A549 (cell line): ENCODE measurements around the gene TM7SF2. TPM values are rescaled to one million over a fixed set of nuclear protein-coding genes. Genes with fewer than 3 reads are reported as not detected.

Experiments used
- ATAC-seq, 2 experiments: fragments of 200-7000 bp in 1 of 2; fragments of >200 bp in 1 of 2; cut with Nextera tagmentation in 1 of 2; cut with Tn5 transposase in 1 of 2; 3 replicates each; pipeline versions ENCODE4 v1.8.0 to v1.9.1; 2018 to 2020; ENCODE audit warnings: mild to moderate bottlenecking in 1 of 2, moderate library complexity in 1 of 2
- CTCF ChIA-PET: fragments of 300-600 bp; sonication (Branson Sonifier 250); formaldehyde crosslinking; extraction: SDS; loops from one replicate; lab custom pipeline; 2021; ENCODE audit warnings: antibody characterized with exemption, inconsistent platforms; lab: Yijun Ruan, JAX
- POLR2A ChIA-PET: fragments of 350-600 bp; formaldehyde crosslinking; extraction: SDS; loops from one replicate; lab custom pipeline; 2021; ENCODE audit warnings: antibody characterized with exemption, inconsistent platforms; lab: Yijun Ruan, JAX
- DNase-seq, 2 experiments: peaks; one replicate each; pipeline versions ENCODE4 v3.0.0 to v3.0.0-alpha.2; 2011 to 2016; ENCODE audit warnings: low read depth in 1 of 2, low spot score in 1 of 2
- FAIRE-seq: peaks from 2 replicates; lab custom pipeline; 2011; peaks lifted over from hg19 to GRCh38; lab: Jason Lieb, UNC
- H3K27ac ChIP-seq, 2 experiments: fragments of >200 bp; sonication (Bioruptor Twin); formaldehyde crosslinking; 3 replicates each; pipeline ENCODE4 v1.5.1; 2016 to 2017
- H3K4me1 ChIP-seq: fragments of >200 bp; sonication (Bioruptor Twin); formaldehyde crosslinking; 3 replicates; pipeline ENCODE4 v1.6.1; 2016
- H3K4me2 ChIP-seq: fragments of >200 bp; sonication (Bioruptor Twin); formaldehyde crosslinking; 3 replicates; pipeline ENCODE4 v1.6.1; 2016
- H3K4me3 ChIP-seq: fragments of >200 bp; sonication (Bioruptor Twin); formaldehyde crosslinking; 3 replicates; pipeline ENCODE4 v1.5.1; 2016
- H3K9me3 ChIP-seq: fragments of >200 bp; sonication (Bioruptor Twin); formaldehyde crosslinking; 3 replicates; pipeline ENCODE4 v1.6.1; 2016
- BHLHE40 ChIP-seq: IDR thresholded peaks from 2 replicates; pipeline ENCODE4 v1.6.1; 2012; ENCODE audit warnings: low read depth, low read length, inconsistent platforms
- CBX8 ChIP-seq: fragments of 200-600 bp; sonication (generic); IDR thresholded peaks from 2 replicates; pipeline ENCODE4 v1.6.1; 2016
- CEBPB ChIP-seq, 2 experiments: fragments of >200 bp in 1 of 2; sonication (Bioruptor Twin) in 1 of 2; formaldehyde crosslinking in 1 of 2; IDR thresholded peaks; 2 replicates each; pipeline ENCODE4 v1.6.1; 2012 to 2016
- E2F6 ChIP-seq: IDR thresholded peaks from 2 replicates; pipeline ENCODE4 v1.6.1; 2012; ENCODE audit warnings: low read depth, borderline replicate concordance
- EHF ChIP-seq: fragments of 250-450 bp; sonication (Bioruptor Pico); IDR thresholded peaks from 2 replicates; pipeline ENCODE4 v1.5.0; 2020; ENCODE audit warnings: mild to moderate bottlenecking
- ESRRA ChIP-seq: fragments of 150-350 bp; IDR thresholded peaks from 2 replicates; pipeline ENCODE4 v1.6.1; 2014; ENCODE audit warnings: mild to moderate bottlenecking, low read length, borderline replicate concordance
- FOXS1 ChIP-seq: fragments of 250-450 bp; sonication (Bioruptor Pico); IDR thresholded peaks from 2 replicates; pipeline ENCODE4 v1.5.0; 2020; ENCODE audit warnings: mild to moderate bottlenecking, moderate library complexity
- GATA3 ChIP-seq: IDR thresholded peaks from 2 replicates; pipeline ENCODE4 v1.6.1; 2012; ENCODE audit warnings: borderline replicate concordance
- HDAC2 ChIP-seq: fragments of 200-600 bp; sonication (generic); IDR thresholded peaks from 2 replicates; pipeline ENCODE4 v1.6.1; 2016
- HEYL ChIP-seq: fragments of 250-450 bp; sonication (Bioruptor Pico); IDR thresholded peaks from 2 replicates; pipeline ENCODE4 v1.8.0; 2021; ENCODE audit warnings: mild to moderate bottlenecking, moderate library complexity
- JUN ChIP-seq, 2 experiments: fragments of >200 bp; sonication (Bioruptor Twin); formaldehyde crosslinking; IDR thresholded peaks; 2 replicates in 1 of 2; 3 replicates in 1 of 2; pipeline ENCODE4 v1.6.1; 2016 to 2017
- KDM5A ChIP-seq: fragments of 200-600 bp; sonication (generic); IDR thresholded peaks from 2 replicates; pipeline ENCODE4 v1.6.1; 2016; ENCODE audit warnings: antibody characterized with exemption, mild to moderate bottlenecking
- MAZ ChIP-seq: fragments of 150-350 bp; IDR thresholded peaks from 2 replicates; pipeline ENCODE4 v1.6.1; 2014; ENCODE audit warnings: antibody characterized with exemption, low read depth, low read length, borderline replicate concordance
- MYC ChIP-seq: IDR thresholded peaks from 2 replicates; pipeline ENCODE4 v1.6.1; 2012; ENCODE audit warnings: mild to moderate bottlenecking, inconsistent platforms, low read length, improper control_type of control experiment, borderline replicate concordance
- NFE2L2 ChIP-seq: fragments of 150-350 bp; conservative IDR thresholded peaks from 2 replicates; pipeline ENCODE4 v1.6.1; 2014; ENCODE audit warnings: low read length
- NPAS2 ChIP-seq: fragments of 250-450 bp; sonication (Bioruptor Pico); IDR thresholded peaks from 2 replicates; pipeline ENCODE4 v1.8.0; 2022; ENCODE audit warnings: mild to moderate bottlenecking, moderate library complexity, borderline replicate concordance
- NR3C1 ChIP-seq: fragments of >200 bp; sonication (Bioruptor Twin); formaldehyde crosslinking; IDR thresholded peaks from 3 replicates; pipeline ENCODE4 v1.6.1; 2017
- PHF8 ChIP-seq: fragments of 200-600 bp; sonication (generic); IDR thresholded peaks from 2 replicates; pipeline ENCODE4 v1.6.1; 2016; ENCODE audit warnings: low read depth, mild to moderate bottlenecking, antibody characterized with exemption, moderate library complexity, borderline replicate concordance
- POLR2A ChIP-seq: IDR thresholded peaks from 2 replicates; pipeline ENCODE4 v1.6.1; 2012; ENCODE audit warnings: mild to moderate bottlenecking, low read length
- RARB ChIP-seq: fragments of 250-450 bp; sonication (Bioruptor Pico); IDR thresholded peaks from 2 replicates; pipeline ENCODE4 v1.8.0; 2021; ENCODE audit warnings: mild to moderate bottlenecking, moderate library complexity
- RCOR1 ChIP-seq: fragments of 150-350 bp; IDR thresholded peaks from 2 replicates; pipeline ENCODE4 v1.6.1; 2014; ENCODE audit warnings: antibody characterized with exemption, low read length, low read depth
- SMC3 ChIP-seq: fragments of >200 bp; sonication (Bioruptor Twin); formaldehyde crosslinking; IDR thresholded peaks from 3 replicates; pipeline ENCODE4 v1.6.1; 2018; ENCODE audit warnings: inconsistent platforms
- TFCP2L1 ChIP-seq: fragments of 250-450 bp; sonication (Bioruptor Pico); IDR thresholded peaks from 2 replicates; pipeline ENCODE4 v1.5.0; 2021; ENCODE audit warnings: mild to moderate bottlenecking
- WGBS: methylation state at CpG from one replicate; pipeline ENCODE4 v1.1.6; 2017; ENCODE audit errors: missing lambda C conversion rate; 5-methylcytosine and 5-hydroxymethylcytosine counted together
- polyA plus RNA-seq, 4 experiments: library from polyadenylated mRNA; depleted of rRNA in 3 of 4; stranded (reverse); fragments of >200 nt; fragmentation: RNase III in 1 of 4; extraction: RNeasy Plus Mini Kit Qiagen cat#74134 plus additional on column Dnase treatment in 1 of 4; gene quantifications; 2 replicates in 3 of 4; 3 replicates in 1 of 4; pipeline ENCODE4 v1.2.3, GENCODE V29; 2011 to 2017
- TF ChIP-seq, protein P1 (sequence below): IDR thresholded peaks from 2 replicates; pipeline ENCODE4 v1.6.1; 2012
- TF ChIP-seq, protein P2 (sequence below): fragments of 250-450 bp; sonication (Bioruptor Pico); IDR thresholded peaks from 2 replicates; pipeline ENCODE4 v1.5.0; 2020; ENCODE audit warnings: low read depth, mild to moderate bottlenecking, moderate library complexity
- TF ChIP-seq, protein P3 (sequence below): IDR thresholded peaks from 2 replicates; pipeline ENCODE4 v1.6.1; 2012
- TF ChIP-seq, protein P4 (sequence below): fragments of 250-450 bp; sonication (Bioruptor Pico); IDR thresholded peaks from 2 replicates; pipeline ENCODE4 v1.5.0; 2021; ENCODE audit warnings: mild to moderate bottlenecking, moderate library complexity, borderline replicate concordance
- TF ChIP-seq, protein P5 (sequence below): fragments of 450-650 bp; IDR thresholded peaks from 2 replicates; pipeline ENCODE4 v1.6.1; 2014; ENCODE audit warnings: antibody characterized with exemption

TM7SF2 gene
- polyA plus RNA-seq, 2 of the 4 experiments (the other 2 are of a cell fraction): 8.2 TPM

GRCh38 chr11:65083834-65084597 is 27.7 kb upstream of the TM7SF2 start, which contains the start of the genes CDCA5 and ZFPL1:
TSS of gene CDCA5 (minus strand) at chr11:65084040. CDS start at chr11:65083978, 62 bp downstream.
TSS of gene ZFPL1 (plus strand) at chr11:65084222. CDS start at chr11:65084699, 477 bp downstream.
- DNase-seq: peak; percentile 96
- WGBS: under 1% methylated on average over 28 of the region's 79 CpGs
- Histone ChIP-seq H3K4me3 (peak within 1 kb of the TSS; percentile 82), H3K9me3 (no peaks in the 10 kb centered on the region), H3K4me1 (peaks cover 26% of the 10 kb centered on the region), H3K4me2 (peak within 1 kb of the TSS; percentile 97), H3K27ac (peak within 1 kb of the TSS; percentile 85 to 90)
- FAIRE-seq: no peak
- peak; percentile 90 to 92 for ATAC-seq
- ChIA-PET POLR2A (no interaction called here), CTCF (interaction anchor here (0.9 to 2.8 kb wide), 4 partner anchors 27 to 87 kb away, joined by 4 to 12 read pairs (median 7); partner anchors contain the start of genes ARL2 and TM7SF2)
- TF ChIP-seq POLR2A (peak; percentile 56; the same call in 1 of the 2 replicates), E2F6 (peak; percentile 61; the same call in 1 of the 2 replicates), CEBPB (IDR thresholded peaks at IDR 0.05) (no peak), MYC (peak; percentile 62; the same call in 1 of the 2 replicates), EHF (CRISPR knock-in tag) (0 out of 2 replicates have a peak, but pooled peaks have one; percentile 35), NFE2L2 (no peak), JUN (IDR thresholded peaks at IDR 0.05) (peak; percentile 63 to 88; a peak in 3 of 5 replicates), RARB (CRISPR knock-in tag) (no peak), NR3C1 (no peak), NPAS2 (no peak), RCOR1 (no peak), HEYL (CRISPR knock-in tag) (no peak), ESRRA (no peak), GATA3 (0 out of 2 replicates have a peak, but pooled peaks have one; percentile 19), CBX8 (no peak), HDAC2 (peak; percentile 95), PHF8 (peak; percentile 86), BHLHE40 (no peak), FOXS1 (CRISPR knock-in tag) (no peak), TFCP2L1 (CRISPR knock-in tag) (no peak), SMC3 (no peak), KDM5A (peak; percentile 99), MAZ (no peak)
- TF ChIP-seq, protein P1, sequence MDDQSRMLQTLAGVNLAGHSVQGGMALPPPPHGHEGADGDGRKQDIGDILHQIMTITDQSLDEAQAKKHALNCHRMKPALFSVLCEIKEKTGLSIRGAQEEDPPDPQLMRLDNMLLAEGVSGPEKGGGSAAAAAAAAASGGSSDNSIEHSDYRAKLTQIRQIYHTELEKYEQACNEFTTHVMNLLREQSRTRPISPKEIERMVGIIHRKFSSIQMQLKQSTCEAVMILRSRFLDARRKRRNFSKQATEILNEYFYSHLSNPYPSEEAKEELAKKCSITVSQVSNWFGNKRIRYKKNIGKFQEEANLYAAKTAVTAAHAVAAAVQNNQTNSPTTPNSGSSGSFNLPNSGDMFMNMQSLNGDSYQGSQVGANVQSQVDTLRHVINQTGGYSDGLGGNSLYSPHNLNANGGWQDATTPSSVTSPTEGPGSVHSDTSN: 0 out of 2 replicates have a peak, but pooled peaks have one; percentile 42
- TF ChIP-seq, protein P2, sequence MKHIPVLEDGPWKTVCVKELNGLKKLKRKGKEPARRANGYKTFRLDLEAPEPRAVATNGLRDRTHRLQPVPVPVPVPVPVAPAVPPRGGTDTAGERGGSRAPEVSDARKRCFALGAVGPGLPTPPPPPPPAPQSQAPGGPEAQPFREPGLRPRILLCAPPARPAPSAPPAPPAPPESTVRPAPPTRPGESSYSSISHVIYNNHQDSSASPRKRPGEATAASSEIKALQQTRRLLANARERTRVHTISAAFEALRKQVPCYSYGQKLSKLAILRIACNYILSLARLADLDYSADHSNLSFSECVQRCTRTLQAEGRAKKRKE: no peak
- TF ChIP-seq, protein P3, sequence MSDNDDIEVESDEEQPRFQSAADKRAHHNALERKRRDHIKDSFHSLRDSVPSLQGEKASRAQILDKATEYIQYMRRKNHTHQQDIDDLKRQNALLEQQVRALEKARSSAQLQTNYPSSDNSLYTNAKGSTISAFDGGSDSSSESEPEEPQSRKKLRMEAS: peak; percentile 81
- TF ChIP-seq, protein P4, sequence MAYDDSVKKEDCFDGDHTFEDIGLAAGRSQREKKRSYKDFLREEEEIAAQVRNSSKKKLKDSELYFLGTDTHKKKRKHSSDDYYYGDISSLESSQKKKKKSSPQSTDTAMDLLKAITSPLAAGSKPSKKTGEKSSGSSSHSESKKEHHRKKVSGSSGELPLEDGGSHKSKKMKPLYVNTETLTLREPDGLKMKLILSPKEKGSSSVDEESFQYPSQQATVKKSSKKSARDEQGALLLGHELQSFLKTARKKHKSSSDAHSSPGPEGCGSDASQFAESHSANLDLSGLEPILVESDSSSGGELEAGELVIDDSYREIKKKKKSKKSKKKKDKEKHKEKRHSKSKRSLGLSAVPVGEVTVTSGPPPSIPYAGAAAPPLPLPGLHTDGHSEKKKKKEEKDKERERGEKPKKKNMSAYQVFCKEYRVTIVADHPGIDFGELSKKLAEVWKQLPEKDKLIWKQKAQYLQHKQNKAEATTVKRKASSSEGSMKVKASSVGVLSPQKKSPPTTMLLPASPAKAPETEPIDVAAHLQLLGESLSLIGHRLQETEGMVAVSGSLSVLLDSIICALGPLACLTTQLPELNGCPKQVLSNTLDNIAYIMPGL (CRISPR knock-in tag): no peak
- TF ChIP-seq, protein P5, sequence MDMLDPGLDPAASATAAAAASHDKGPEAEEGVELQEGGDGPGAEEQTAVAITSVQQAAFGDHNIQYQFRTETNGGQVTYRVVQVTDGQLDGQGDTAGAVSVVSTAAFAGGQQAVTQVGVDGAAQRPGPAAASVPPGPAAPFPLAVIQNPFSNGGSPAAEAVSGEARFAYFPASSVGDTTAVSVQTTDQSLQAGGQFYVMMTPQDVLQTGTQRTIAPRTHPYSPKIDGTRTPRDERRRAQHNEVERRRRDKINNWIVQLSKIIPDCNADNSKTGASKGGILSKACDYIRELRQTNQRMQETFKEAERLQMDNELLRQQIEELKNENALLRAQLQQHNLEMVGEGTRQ: no peak
